ENCODE results near the gene MSANTD3. TPM values are rescaled to one million over a fixed set of nuclear protein-coding genes. Genes with fewer than 3 reads are reported as not detected.

MSANTD3 gene
- total RNA-seq, 1 donor from 2014 or later: 26.4 TPM

DNA sequence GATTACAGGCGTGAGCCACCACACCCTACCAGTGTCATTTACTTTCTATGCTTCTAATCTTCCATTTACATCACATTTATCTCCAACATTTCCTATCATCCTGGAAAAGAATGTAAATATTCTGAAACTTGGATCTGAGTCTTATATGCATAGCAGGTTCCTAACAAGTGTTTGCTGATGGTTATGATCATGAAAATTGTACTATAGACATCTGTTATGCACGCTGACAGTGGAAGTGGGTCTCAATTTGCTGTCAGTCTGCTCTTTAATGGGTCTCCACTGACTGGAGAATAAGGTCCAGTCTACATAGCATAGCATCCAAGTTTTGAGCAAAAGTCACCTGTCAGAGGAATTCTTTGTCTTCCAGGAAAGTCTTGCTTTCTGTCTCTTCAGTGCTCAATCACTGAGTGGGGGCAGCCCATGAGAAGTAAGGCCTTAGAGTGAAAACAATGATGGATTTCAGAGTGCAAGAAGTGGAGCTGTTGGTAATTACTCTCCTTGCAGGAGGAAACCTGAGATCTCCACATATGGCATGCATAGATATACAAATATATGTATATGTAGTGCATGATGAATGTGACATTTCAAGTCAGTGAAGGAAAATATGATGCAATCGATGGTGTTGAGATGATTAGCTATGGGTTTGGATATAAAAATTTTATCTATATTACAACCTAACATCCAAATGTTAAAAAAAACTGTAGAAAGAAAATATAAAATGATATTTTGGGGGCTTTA lies 29.2 kb upstream of the MSANTD3 start:
- Mint-ChIP-seq H3K4me3 (no peak overlapping the region), H3K27me3 (no peaks in the 10 kb centered on the region), H3K4me1 (ENCODE audit: unreplicated experiment) (no peaks in the 10 kb centered on the region), H3K9me3 (no peaks in the 10 kb centered on the region), H3K27ac (no peak overlapping the region), H3K36me3 (no peaks in the 10 kb centered on the region)
- TF ChIP-seq, protein P1, sequence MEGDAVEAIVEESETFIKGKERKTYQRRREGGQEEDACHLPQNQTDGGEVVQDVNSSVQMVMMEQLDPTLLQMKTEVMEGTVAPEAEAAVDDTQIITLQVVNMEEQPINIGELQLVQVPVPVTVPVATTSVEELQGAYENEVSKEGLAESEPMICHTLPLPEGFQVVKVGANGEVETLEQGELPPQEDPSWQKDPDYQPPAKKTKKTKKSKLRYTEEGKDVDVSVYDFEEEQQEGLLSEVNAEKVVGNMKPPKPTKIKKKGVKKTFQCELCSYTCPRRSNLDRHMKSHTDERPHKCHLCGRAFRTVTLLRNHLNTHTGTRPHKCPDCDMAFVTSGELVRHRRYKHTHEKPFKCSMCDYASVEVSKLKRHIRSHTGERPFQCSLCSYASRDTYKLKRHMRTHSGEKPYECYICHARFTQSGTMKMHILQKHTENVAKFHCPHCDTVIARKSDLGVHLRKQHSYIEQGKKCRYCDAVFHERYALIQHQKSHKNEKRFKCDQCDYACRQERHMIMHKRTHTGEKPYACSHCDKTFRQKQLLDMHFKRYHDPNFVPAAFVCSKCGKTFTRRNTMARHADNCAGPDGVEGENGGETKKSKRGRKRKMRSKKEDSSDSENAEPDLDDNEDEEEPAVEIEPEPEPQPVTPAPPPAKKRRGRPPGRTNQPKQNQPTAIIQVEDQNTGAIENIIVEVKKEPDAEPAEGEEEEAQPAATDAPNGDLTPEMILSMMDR (conservative IDR thresholded peaks at IDR 0.05): no peak
- no peak for DNase-seq (ENCODE audit: extremely low spot score, unreplicated experiment)

DNA sequence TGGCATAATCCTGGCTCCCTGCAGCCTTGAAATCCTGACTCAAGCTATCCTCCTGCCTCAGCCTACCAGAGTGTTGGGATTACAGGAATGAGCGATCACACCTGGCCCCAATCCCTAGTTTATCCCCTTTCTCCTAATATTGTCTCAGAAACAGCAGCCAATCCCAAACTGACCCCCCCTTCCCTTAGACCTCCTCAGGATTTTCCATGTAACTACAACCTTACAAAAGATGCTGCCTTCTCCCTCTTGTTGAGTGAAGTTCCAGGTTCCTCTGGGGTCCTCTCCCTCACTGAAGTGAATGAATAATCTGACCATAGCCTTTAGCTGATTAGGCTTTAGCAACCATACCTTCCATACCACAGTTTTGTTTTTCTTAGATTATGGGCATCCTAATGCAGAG lies 25.9 kb upstream of the MSANTD3 start:
- H3K9me3 Mint-ChIP-seq: no peaks in the 10 kb centered on the region

DNA sequence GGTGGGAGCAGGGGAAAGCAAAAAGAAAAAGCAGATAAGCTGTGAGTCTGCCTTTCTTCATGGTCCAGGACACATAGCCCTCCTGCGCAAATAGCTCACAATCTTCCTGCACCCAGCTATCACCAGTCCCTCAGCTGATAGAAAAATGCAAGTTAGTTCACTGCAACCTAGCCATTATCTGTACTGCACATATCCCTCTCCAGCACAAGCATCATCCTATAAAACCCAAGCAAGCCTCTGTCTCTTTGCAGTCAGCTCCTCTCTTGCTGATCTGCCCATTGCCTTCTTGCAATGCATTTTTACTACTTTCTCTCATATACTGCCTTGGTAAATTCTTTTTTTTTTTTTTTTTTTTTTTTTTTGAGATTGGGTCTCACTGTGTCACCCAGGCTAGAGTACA lies 20.0 kb upstream of the MSANTD3 start:
- Mint-ChIP-seq H3K27ac (no peak overlapping the region), H3K9me3 (peaks cover 4% of the 10 kb centered on the region), H3K27me3 (no peaks in the 10 kb centered on the region), H3K4me3 (no peak overlapping the region), H3K4me1 (ENCODE audit: unreplicated experiment) (no peaks in the 10 kb centered on the region), H3K36me3 (no peaks in the 10 kb centered on the region)
- TF ChIP-seq, protein P1 (conservative IDR thresholded peaks at IDR 0.05): no peak
- DNase-seq (ENCODE audit: extremely low spot score, unreplicated experiment): no peak

More for the DNA sequence above, 25.9 kb upstream of the MSANTD3 start:
- Mint-ChIP-seq H3K4me1 (ENCODE audit: unreplicated experiment) (no peaks in the 10 kb centered on the region), H3K27ac (no peak overlapping the region), H3K36me3 (no peaks in the 10 kb centered on the region), H3K4me3 (no peak overlapping the region), H3K27me3 (no peaks in the 10 kb centered on the region)
- DNase-seq (ENCODE audit: extremely low spot score, unreplicated experiment): no peak
- TF ChIP-seq, protein P1 (conservative IDR thresholded peaks at IDR 0.05): no peak

DNA sequence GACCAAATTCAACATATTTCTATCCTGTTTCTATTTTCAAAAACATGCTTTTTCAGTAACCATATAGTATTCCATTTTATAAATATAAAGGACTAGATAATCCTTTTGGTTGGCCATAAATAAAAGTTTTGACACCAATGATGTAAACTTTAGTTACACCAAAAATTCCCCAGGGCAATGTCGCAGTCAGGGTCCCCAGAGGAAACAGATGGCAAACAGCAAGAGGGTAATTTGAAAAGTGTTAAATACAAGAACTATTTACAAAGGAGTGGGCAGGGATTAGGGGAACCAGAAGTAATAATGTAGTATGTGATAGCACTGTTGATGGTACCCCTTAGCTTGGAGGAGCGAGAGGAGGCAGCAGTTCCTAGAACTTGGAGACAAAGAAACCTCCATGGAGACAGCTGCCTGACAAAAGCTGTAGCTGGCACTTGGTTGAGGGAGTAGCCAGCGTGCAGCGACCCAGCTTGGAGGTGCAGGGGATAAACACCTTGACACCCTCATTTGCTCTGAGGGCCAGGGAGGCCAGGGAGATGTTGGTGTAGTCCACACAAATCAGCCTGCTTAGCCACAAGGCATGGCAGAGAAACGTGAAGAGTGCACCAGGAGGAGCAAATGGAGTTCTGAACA lies 18.3 kb upstream of the MSANTD3 start:
- Mint-ChIP-seq H3K4me3 (no peak overlapping the region), H3K27ac (no peak overlapping the region), H3K4me1 (ENCODE audit: unreplicated experiment) (no peaks in the 10 kb centered on the region), H3K9me3 (peaks cover 4% of the 10 kb centered on the region), H3K36me3 (no peaks in the 10 kb centered on the region), H3K27me3 (no peaks in the 10 kb centered on the region)
- no peak for DNase-seq (ENCODE audit: extremely low spot score, unreplicated experiment)
- TF ChIP-seq, protein P1 (conservative IDR thresholded peaks at IDR 0.05): no peak

DNA sequence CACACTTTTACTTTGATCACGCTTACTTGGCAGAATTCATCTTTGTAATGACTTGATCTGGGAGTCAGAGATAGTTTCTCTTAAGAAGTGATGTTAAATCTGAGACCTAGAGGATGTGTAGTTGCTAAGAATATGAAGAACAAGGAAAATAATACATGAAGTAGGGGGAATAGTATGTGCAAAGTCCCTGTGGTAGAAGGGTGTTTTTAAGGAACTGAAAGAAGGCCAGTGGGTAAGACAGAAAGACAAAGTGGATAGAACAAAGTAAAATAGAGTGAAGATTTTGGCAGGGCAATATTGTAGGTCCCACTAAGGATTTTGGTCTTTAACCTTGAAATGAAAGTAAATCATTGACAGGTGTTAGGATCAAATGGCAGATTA lies 17.8 kb upstream of the MSANTD3 start:
- Mint-ChIP-seq H3K4me1 (ENCODE audit: unreplicated experiment) (no peaks in the 10 kb centered on the region), H3K27me3 (no peaks in the 10 kb centered on the region), H3K27ac (no peak overlapping the region), H3K9me3 (peaks cover 4% of the 10 kb centered on the region), H3K36me3 (no peaks in the 10 kb centered on the region), H3K4me3 (peak overlapping the region; percentile 33)
- TF ChIP-seq, protein P1 (conservative IDR thresholded peaks at IDR 0.05): no peak
- DNase-seq (ENCODE audit: extremely low spot score, unreplicated experiment): no peak

Data from type B pancreatic cell (in vitro differentiated cells).